HG02970 (cell line): ENCODE measurements around the gene MACROD2.
"Not testable (repeated sequence)": the region's sequence is repeated elsewhere in the genome, so short reads cannot be mapped to it uniquely, and the experiment has no call there.

Experiments used
- ATAC-seq: cut with Tn5 transposase; IDR thresholded peaks from one replicate; pipeline ENCODE4 v1.9.1; 2021; ENCODE audit warnings: mild to moderate bottlenecking, moderate library complexity, moderate number of reproducible peaks; ENCODE audit not compliant: unreplicated experiment, low FRiP score

MACROD2 gene

DNA sequence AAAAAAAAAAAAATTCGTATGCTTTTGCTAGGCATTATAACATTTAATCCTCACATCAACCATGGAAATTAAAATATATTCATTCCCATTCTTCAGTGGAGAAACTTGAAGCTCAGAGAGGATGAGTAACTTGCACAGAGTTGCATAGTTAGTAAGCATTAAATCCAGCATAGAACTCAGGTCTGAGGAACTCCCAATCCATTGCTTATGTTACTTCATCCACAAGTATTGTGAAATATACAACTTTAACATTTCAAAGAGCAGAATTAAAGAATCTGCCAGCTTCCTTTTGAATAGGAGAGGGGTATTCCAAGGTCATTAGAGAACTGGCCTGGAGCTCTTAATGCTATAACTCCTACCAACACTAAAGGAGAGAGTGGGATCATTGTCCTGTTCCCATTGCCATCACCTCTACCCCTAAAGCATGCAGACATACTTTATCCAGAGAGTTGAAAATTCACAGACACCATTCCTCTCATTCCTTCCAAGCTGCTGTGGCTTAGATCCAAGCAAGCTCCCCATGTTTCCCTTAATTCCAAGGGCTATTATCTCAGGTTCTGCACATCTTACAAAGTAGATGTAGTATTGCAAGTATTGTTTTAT is 250.2 kb downstream of the MACROD2 start:
- no peak for ATAC-seq

DNA sequence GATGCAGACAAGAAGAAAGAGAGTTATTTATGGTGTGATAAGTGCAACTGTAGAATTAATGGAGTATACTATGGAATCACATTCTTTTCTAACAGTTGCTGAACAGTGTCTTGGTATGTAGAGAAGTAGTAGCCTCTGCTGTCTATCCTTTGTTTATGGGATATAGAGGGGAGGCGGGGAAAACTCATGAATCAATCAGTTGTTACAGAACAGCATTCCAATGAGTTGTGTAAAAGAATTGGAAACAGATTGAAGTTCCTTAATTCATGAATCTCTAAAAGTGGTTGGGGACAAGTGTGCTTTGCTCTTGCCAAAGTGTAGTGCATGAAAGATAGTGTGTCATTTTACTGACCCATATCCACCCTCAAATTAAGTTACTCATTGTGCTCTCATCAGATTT is 264.4 kb downstream of the MACROD2 start:
- no peak for ATAC-seq

DNA sequence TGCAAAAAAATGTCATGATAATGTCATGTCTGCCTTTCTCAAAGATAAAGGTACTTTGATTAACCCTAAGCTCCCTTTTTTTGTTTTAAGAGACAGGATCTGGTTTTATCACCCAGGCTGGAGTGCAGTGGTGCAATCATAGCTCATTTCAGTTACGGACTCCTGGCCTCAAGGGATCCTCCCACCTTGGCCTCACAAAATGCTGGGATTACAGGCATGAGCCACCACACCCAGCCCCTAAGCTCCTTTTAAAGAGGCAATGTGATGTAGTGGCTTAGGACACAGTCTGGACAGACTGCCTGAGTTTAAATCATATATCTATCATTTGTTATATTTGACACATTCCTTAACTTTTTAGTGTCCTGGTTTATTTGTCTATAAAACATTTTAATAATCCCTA is 265.1 kb downstream of the MACROD2 start:
- no peak for ATAC-seq

DNA sequence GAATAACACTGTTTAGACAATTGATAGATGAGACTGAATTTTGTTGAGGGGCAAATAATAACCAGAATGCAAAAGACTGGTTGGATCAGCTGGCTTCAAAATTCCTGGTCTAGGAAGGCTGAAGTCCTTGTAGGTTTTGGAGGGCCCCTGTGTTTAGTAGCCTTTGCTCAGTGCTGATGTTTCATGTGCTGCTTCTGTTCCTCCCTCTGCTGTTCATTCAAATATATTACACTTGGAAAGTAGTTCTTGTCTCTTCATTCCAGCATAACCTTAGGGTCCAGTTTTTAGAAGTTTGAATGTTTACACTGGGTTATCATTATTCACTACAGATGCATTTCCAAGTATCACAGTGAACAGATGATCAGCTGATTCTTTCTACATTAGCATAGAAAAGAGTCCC is 269.6 kb downstream of the MACROD2 start:
- no peak for ATAC-seq

- no peak for ATAC-seq
Observed at GRCh38 chr20:14266246-14266645, 270.9 kb downstream of the MACROD2 start.

GRCh38 chr20:14270751-14271150 is 275.4 kb downstream of the MACROD2 start:
- not testable (repeated sequence) for ATAC-seq

- no peak for ATAC-seq
Observed at GRCh38 chr20:14282140-14282539, 286.8 kb downstream of the MACROD2 start.

GRCh38 chr20:14284443-14284842 is 289.1 kb downstream of the MACROD2 start:
- ATAC-seq = no peak

- no peak for ATAC-seq
Observed at GRCh38 chr20:14288341-14289330, 293.3 kb downstream of the MACROD2 start.

DNA sequence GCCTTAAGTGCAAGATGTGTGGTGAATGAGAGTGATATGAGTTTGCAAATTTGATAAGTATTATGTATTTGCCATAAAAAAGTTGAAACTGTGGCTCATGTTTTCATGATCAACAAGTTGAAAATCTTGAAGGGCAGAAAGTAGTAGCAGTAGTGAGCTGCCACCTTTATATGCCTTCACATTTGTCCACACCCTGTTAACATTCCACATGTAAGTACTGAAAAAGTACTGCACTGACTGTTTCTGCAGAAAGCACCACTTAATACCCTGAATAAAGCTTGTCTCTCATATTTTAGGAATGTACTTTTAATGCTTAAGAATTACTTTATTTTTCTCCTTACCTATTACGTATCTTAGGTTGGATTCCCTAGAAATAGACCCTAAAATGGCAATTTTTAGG is 296.2 kb downstream of the MACROD2 start:
- ATAC-seq = no peak

GRCh38 chr20:14295238-14295637 is 299.9 kb downstream of the MACROD2 start:
- no peak for ATAC-seq

- no peak for ATAC-seq
Observed at GRCh38 chr20:14295770-14296309, 300.5 kb downstream of the MACROD2 start.

GRCh38 chr20:14299831-14300230 is 304.5 kb downstream of the MACROD2 start:
- no peak for ATAC-seq

DNA sequence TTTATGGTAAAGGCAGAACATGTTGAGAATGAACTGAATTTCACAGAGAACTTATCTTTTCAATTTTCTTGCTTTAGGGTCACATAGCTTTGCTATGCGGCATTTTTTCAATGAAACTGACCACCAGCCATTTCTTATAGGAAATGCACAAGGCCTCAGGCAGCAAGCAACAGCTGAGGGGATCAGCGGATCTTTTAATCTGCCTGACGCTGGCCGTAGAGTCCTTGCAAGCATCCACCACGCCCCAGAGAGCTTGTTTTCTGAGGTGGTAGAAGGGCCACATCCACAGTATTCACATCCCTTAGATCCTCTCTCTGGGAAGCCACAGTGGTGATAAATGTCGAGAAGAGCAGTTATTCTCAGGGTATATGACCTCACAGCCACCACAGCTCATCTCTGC is 307.8 kb downstream of the MACROD2 start:
- ATAC-seq = no peak

DNA sequence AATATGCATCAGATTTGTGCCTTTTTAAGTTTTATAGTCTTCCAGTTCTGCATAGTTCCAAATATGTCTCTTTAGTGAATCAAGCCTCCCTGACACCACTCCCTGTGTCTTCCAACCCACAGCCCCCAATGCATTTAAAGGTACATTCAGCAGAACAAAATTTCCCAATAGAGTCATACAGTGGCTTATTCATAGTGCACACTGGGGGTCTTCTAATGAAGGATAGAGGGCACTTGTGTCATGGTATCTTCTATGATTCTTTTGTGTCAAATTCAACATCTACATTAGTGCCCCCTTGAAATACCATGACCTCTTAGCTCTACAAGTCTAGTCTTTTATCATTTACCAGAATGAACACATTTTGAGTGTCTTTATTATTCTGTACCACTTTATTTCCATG is 308.3 kb downstream of the MACROD2 start:
- ATAC-seq = no peak

DNA sequence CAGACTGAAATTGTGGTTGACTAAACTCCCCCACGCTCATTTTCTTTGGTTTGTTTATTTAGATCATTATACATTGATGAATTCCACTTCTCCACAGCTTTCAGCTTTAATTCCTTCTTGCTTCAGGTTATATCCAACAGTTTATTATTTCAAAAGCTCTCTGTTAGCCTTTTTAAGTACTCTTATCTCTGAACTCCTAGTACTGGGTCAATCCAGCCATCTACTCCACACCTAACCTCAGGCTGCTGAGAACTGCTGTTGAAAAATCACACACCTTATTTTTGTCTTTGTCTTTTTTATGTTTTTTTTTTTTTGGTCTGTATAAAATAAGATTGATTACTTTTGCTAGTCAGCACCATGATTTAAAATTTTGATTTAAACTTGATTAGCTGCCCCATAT is 309.2 kb downstream of the MACROD2 start:
- ATAC-seq = no peak

DNA sequence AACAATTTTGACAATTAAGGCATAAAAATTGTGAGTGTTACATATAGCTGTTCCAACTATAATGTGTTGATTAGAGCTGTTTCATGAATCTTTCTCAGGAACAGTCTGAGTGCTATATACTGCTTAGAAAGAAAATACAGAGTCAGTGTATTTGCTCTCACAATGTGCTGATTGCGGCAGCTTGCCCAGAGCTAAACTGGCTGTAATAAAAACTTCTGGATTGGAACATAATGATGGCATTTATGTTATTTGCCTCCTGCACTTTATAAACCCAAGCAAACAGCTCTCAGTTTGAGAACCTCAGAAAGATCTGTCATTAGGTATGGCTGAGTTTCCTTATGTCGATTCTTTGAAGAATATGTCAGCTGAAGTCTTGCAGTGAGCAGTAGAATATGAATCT is 312.6 kb downstream of the MACROD2 start:
- no peak for ATAC-seq

DNA sequence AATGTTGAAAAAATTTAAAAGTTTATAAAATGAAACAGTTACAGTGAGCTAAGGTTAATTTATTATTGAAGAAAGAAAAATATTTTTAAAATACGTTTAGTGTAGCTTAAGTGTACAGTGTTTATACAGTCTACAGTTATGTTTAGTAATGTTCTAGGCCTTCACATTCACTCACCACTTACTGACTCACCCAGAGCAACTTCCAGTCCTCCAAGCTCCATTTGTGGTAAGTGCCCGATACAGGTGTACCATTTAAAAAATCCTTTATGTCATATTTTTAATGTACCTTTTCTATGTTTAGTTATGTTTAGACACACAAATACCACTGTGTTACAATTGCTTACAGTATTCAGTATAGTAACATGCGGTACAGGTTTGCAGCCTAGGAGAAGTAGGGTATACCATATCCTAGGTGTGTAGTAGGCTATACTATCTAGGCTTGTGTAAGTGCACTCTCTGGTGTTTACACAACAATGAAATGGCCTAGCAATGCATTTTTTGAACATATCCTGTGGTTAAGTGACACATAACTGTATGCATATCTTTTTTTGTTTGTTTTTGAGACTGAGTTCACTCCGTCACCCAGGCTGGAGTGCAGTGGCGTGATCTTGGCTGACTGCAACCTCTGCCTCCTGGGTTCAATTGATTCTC is 315.8 kb downstream of the MACROD2 start:
- no peak for ATAC-seq

GRCh38 chr20:14312001-14312400 is 316.7 kb downstream of the MACROD2 start:
- no peak for ATAC-seq

DNA sequence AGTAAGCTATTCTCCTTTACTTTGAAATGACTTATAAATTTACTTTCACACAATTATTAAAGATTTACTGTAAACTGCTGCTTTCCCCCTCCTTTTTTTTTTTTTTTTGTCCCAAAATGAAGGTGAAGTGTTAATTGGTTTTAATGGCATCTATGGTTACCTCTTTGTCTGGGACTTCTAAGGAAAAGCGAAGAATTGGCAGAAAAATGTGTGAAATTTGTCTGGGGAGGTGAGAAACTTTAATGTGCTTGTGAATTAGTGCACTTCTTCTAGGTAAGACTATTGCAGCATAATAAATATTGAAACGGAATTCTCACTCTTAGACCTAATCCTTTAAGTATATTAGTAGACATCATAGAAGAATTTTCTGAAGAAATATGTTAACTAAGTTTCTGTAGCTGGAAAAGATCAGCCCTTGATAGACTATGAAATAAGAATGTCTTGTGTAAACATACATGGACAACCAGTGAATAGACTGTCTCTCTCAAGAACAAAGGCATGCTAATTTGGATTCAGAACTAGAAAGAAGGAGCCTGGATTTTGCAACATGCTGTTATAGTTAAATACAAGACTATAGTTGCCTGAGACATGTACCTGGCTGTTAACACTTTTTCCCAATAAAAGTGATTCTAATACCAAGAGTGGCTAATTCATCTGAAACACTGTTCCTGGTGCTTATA is 318.2 kb downstream of the MACROD2 start:
- ATAC-seq = no peak
